Keratinocyte (primary cell): Measurements from ENCODE around the gene IGSF6.

ENCODE experiments used
- CTCF ChIP-seq, 3 experiments: IDR thresholded peaks in 1 of 3; conservative IDR thresholded peaks in 1 of 3; optimal IDR thresholded peaks in 1 of 3; 2 replicates in 2 of 3; 3 replicates in 1 of 3; pipeline versions ENCODE3 to v1.5.1; 2011; ENCODE audit warnings: low read length in 3 of 3, mild to moderate bottlenecking in 3 of 3, moderate library complexity in 2 of 3, control low read depth in 1 of 3, inconsistent platforms in 1 of 3; ENCODE audit not compliant: insufficient read depth in 2 of 3; ENCODE audit errors: extremely low read depth in 1 of 3
- EZH2 ChIP-seq: IDR thresholded peaks from one replicate; pipeline ENCODE4 v1.6.1; 2012; ENCODE audit warnings: inconsistent platforms, mild to moderate bottlenecking, low read length, moderate library complexity

- no peak for TF ChIP-seq CTCF (optimal IDR thresholded peaks at IDR 0.05 in 1 of 3, IDR thresholded peaks at IDR 0.05 in 1 of 3, conservative IDR thresholded peaks at IDR 0.05 in 1 of 3; ENCODE audit: extremely low read depth in 1 of 3, insufficient read depth in 2 of 3, low read length in 3 of 3)
- no peak for TF ChIP-seq EZH2
Observed at GRCh38 chr16:21590287-21590686, 62.1 kb downstream of the IGSF6 start.
